GM20000 (cell line): Measurements from ENCODE around the gene THAP2.

Experiments used
- DNase-seq: peaks from one replicate; pipeline ENCODE4 v3.0.0; 2012; ENCODE audit warnings: low spot score
- CTCF ChIP-seq: IDR thresholded peaks from 2 replicates; pipeline ENCODE4 v1.5.1; 2012; ENCODE audit warnings: mild to moderate bottlenecking, control low read depth; ENCODE audit errors: extremely low read depth, missing control alignments

The THAP2 gene

GRCh38 chr12:71726548-71726947 is 62.4 kb downstream of the THAP2 start:
- TF ChIP-seq CTCF, result no peak

GRCh38 chr12:71727958-71728357 is 63.9 kb downstream of the THAP2 start:
- TF ChIP-seq CTCF, result no peak
- DNase-seq, result no peak

More at GRCh38 chr12:71726548-71726947, 62.4 kb downstream of the THAP2 start:
- no peak for DNase-seq
